Endodermal cell (in vitro differentiated cells): ENCODE measurements around the gene GOLIM4. TPM values are rescaled to one million over a fixed set of nuclear protein-coding genes. Genes with fewer than 3 reads are reported as not detected.
A peak's percentile ranks its signal among the peaks of the same experiment; 100 is the strongest.

Source experiments
- DNase-seq: peaks from one replicate; pipeline ENCODE4 v3.0.0-alpha.2; 2017
- H3K27ac ChIP-seq: 2 replicates; pipeline ENCODE4 v1.5.1; 2013; ENCODE audit warnings: mild to moderate bottlenecking, low read depth, low read length, moderate library complexity
- H3K27me3 ChIP-seq: 2 replicates; pipeline ENCODE4 v1.6.1; 2013; ENCODE audit warnings: mild to moderate bottlenecking, low read length, moderate library complexity; ENCODE audit not compliant: insufficient read depth, control insufficient read depth, poor library complexity, severe bottlenecking
- H3K36me3 ChIP-seq: 2 replicates; pipeline ENCODE4 v1.7.0; 2013; ENCODE audit warnings: mild to moderate bottlenecking, low read length, moderate library complexity; ENCODE audit not compliant: control insufficient read depth, insufficient read depth
- H3K4me1 ChIP-seq: one replicate; pipeline ENCODE4 v1.7.0; 2013; ENCODE audit warnings: low read length; ENCODE audit not compliant: control insufficient read depth, insufficient read depth
- H3K4me3 ChIP-seq: 2 replicates; pipeline ENCODE4 v1.5.1; 2013; ENCODE audit warnings: mild to moderate bottlenecking, low read length, moderate library complexity
- H3K9ac ChIP-seq: 2 replicates; pipeline ENCODE4 v1.6.1; 2013; ENCODE audit warnings: mild to moderate bottlenecking, low read length, moderate library complexity; ENCODE audit not compliant: poor library complexity, severe bottlenecking; ENCODE audit errors: extremely low read depth
- H3K9me3 ChIP-seq: 2 replicates; pipeline ENCODE4 v1.6.1; 2013; ENCODE audit warnings: mild to moderate bottlenecking, low read length, moderate library complexity; ENCODE audit not compliant: control insufficient read depth
- H3K27ac Mint-ChIP-seq: 2 replicates; pipeline ENCODE4 v1.8.0; 2020; ENCODE audit warnings: mixed read lengths
- H3K27me3 Mint-ChIP-seq: 2 replicates; pipeline ENCODE4 v1.8.0; 2021; ENCODE audit warnings: mild to moderate bottlenecking, mixed read lengths; ENCODE audit not compliant: insufficient read depth
- H3K36me3 Mint-ChIP-seq: 2 replicates; pipeline ENCODE4 v1.8.0; 2020; ENCODE audit warnings: low read depth, mixed read lengths
- H3K4me1 Mint-ChIP-seq: 2 replicates; pipeline ENCODE4 v1.8.0; 2020; ENCODE audit warnings: mixed read lengths
- H3K4me3 Mint-ChIP-seq: 2 replicates; pipeline ENCODE4 v1.8.0; 2020; ENCODE audit warnings: mild to moderate bottlenecking, moderate library complexity, mixed read lengths
- H3K9me3 Mint-ChIP-seq: 2 replicates; pipeline ENCODE4 v1.8.0; 2020; ENCODE audit warnings: mild to moderate bottlenecking, mixed read lengths
- CTCF ChIP-seq: fragments of 200-600 bp; sonication (generic); conservative IDR thresholded peaks from 2 replicates; pipeline ENCODE4 v1.5.0; 2021; ENCODE audit warnings: antibody characterized with exemption, mild to moderate bottlenecking
- WGBS, 2 experiments: methylation state at CpG; one replicate each; pipeline versions ENCODE4 v1.1.5 to v1.1.7; 2013; ENCODE audit warnings: missing lambda C conversion rate in 2 of 2, mixed read lengths in 1 of 2; ENCODE audit not compliant: insufficient coverage in 1 of 2, insufficient read length in 1 of 2; 5-methylcytosine and 5-hydroxymethylcytosine counted together
- total RNA-seq, 2 donors: library from RNA; stranded (reverse); fragmentation: NEBNext Ultra II Directional in 1 of 2; extraction: Animal tissue kit (Norgen Biotek cat#: 25700) in 1 of 2; gene quantifications; 2 replicates in 1 of 2; 3 replicates in 1 of 2; pipeline ENCODE4 v1.2.1, GENCODE V29; 2021

Gene GOLIM4
- total RNA-seq, 2 donors from 2014 or later = 19.3 to 19.9 TPM

- H3K27ac ChIP-seq = no peak overlapping the region
- no peak overlapping the region for H3K27ac Mint-ChIP-seq
These were observed 41.3 kb downstream of the GOLIM4 start for GRCh38 chr3:168054447-168054846.

GRCh38 chr3:168053115-168053514 is 42.6 kb downstream of the GOLIM4 start:
- Histone ChIP-seq H3K36me3 (no peaks in the 10 kb centered on the region), H3K27me3 (no peaks in the 10 kb centered on the region), H3K9me3 (peaks cover 27% of the 10 kb centered on the region), H3K4me3 (no peak overlapping the region), H3K27ac (no peak overlapping the region), H3K9ac (no peak overlapping the region), H3K4me1 (no peaks in the 10 kb centered on the region)
- WGBS, 2 experiments = 87 to 94% methylated on average over 2 of the region's 2 CpGs
- no peak for DNase-seq
- H3K4me3 Mint-ChIP-seq = no peak overlapping the region
- peak; percentile 51 for TF ChIP-seq CTCF
- peaks cover 4% of the 10 kb centered on the region for H3K4me1 Mint-ChIP-seq
- no peak overlapping the region for H3K27ac Mint-ChIP-seq
- H3K36me3 Mint-ChIP-seq = peaks cover 22% of the 10 kb centered on the region
- no peaks in the 10 kb centered on the region for H3K27me3 Mint-ChIP-seq
- H3K9me3 Mint-ChIP-seq = peaks cover 32% of the 10 kb centered on the region

More at GRCh38 chr3:168054447-168054846, 41.3 kb downstream of the GOLIM4 start:
- Histone ChIP-seq H3K4me3 (no peak overlapping the region), H3K4me1 (no peaks in the 10 kb centered on the region), H3K9ac (no peak overlapping the region), H3K27me3 (no peaks in the 10 kb centered on the region), H3K9me3 (peaks cover 27% of the 10 kb centered on the region), H3K36me3 (no peaks in the 10 kb centered on the region)
- no peak for DNase-seq
- peaks cover 32% of the 10 kb centered on the region for H3K9me3 Mint-ChIP-seq
- H3K36me3 Mint-ChIP-seq = peaks cover 22% of the 10 kb centered on the region
- 75 to 96% methylated on average over 1 to 5 of the region's 5 CpGs for WGBS, 2 experiments
- no peaks in the 10 kb centered on the region for H3K4me1 Mint-ChIP-seq
- H3K27me3 Mint-ChIP-seq = no peaks in the 10 kb centered on the region
- TF ChIP-seq CTCF = no peak
- H3K4me3 Mint-ChIP-seq = no peak overlapping the region

- Mint-ChIP-seq H3K4me1 (peaks cover 4% of the 10 kb centered on the region), H3K27ac (no peak overlapping the region), H3K9me3 (peaks cover 29% of the 10 kb centered on the region), H3K4me3 (no peak overlapping the region), H3K36me3 (peaks cover 19% of the 10 kb centered on the region), H3K27me3 (no peaks in the 10 kb centered on the region)
- WGBS, 2 experiments = 85% methylated on average over 2 of the region's 2 CpGs; no CpG with 5 or more reads in 1 of the 2 experiments
- Histone ChIP-seq H3K4me1 (no peaks in the 10 kb centered on the region), H3K9ac (no peak overlapping the region), H3K36me3 (no peaks in the 10 kb centered on the region), H3K27me3 (no peaks in the 10 kb centered on the region), H3K4me3 (no peak overlapping the region), H3K9me3 (peaks cover 24% of the 10 kb centered on the region), H3K27ac (no peak overlapping the region)
- DNase-seq = no peak
- TF ChIP-seq CTCF = no peak
These were observed 43.2 kb downstream of the GOLIM4 start for GRCh38 chr3:168052515-168052914.
